ENCODE data around the gene CELF5.

- TF ChIP-seq POLR2A (IDR thresholded peaks at IDR 0.05; ENCODE audit: low read depth, low read length) (no peak), POLR2AphosphoS5 (IDR thresholded peaks at IDR 0.05; ENCODE audit: low read depth, low read length) (no peak), TAF1 (IDR thresholded peaks at IDR 0.05; ENCODE audit: borderline replicate concordance, low read depth, low read length) (no peak)
Observed at GRCh38 chr19:3243819-3244700, 19.6 kb downstream of the CELF5 start.
